ACC112 (cell line): ENCODE measurements around the gene RAB22A.
A peak's percentile ranks its signal among the peaks of the same experiment; 100 is the strongest.

ENCODE experiments used
- H2AFZ ChIP-seq: fragments of 200-600 bp; sonication (generic); one replicate; pipeline ENCODE4 v1.6.0; 2017; ENCODE audit warnings: antibody characterized with exemption, low read length; ENCODE audit not compliant: unreplicated experiment
- H3K27ac ChIP-seq: fragments of 200-600 bp; sonication (generic); 2 replicates; pipeline ENCODE4 v1.5.1; 2014; ENCODE audit warnings: low read depth, mild to moderate bottlenecking, antibody characterized with exemption, low read length, moderate library complexity
- H3K27me3 ChIP-seq: fragments of 200-600 bp; sonication (generic); 2 replicates; pipeline ENCODE4 v1.6.1; 2014; ENCODE audit warnings: mild to moderate bottlenecking, antibody characterized with exemption, low read length, moderate library complexity, mixed read lengths; ENCODE audit not compliant: insufficient read depth
- H3K36me3 ChIP-seq: fragments of 200-600 bp; sonication (generic); 2 replicates; pipeline ENCODE4 v1.6.1; 2016; ENCODE audit warnings: mild to moderate bottlenecking, antibody characterized with exemption, low read length, moderate library complexity, mixed read lengths; ENCODE audit not compliant: insufficient read depth
- H3K4me1 ChIP-seq: fragments of 200-600 bp; sonication (generic); one replicate; pipeline ENCODE4 v1.6.1; 2016; ENCODE audit warnings: low read length, mixed read lengths; ENCODE audit not compliant: insufficient read depth, unreplicated experiment, control insufficient read depth
- H3K4me3 ChIP-seq: fragments of 200-600 bp; sonication (generic); 2 replicates; pipeline ENCODE4 v1.5.1; 2014; ENCODE audit warnings: mild to moderate bottlenecking, low read depth, low read length
- H3K79me2 ChIP-seq: fragments of 200-600 bp; sonication (generic); one replicate; pipeline ENCODE4 v1.6.0; 2016; ENCODE audit warnings: low read length; ENCODE audit not compliant: control insufficient read depth, unreplicated experiment, insufficient read depth

RAB22A gene

DNA sequence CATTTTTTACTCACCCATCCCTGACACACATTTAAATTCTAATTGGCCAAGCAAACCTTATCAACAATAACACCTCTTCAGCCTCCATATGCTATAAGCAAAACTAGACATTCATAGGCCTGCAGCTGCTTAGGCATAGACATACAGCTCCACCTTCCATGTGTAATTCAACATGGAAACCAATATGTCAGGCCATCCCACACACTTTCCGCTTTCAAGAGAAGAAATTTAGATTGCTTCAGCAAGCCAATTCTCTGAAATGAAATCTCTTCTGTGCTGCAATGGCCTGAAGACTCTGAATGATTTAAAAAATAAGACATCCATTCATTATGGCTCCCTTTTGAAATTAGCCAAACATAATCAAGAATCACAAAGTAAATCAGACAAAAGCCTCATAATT, 4.5 kb upstream of the RAB22A start:
- Histone ChIP-seq H3K4me3 (no peak overlapping the region), H3K27ac (no peak overlapping the region), H3K36me3 (peaks cover 17% of the 10 kb centered on the region), H3K4me1 (peaks cover 11% of the 10 kb centered on the region), H2AFZ (no peak overlapping the region), H3K79me2 (peaks cover 35% of the 10 kb centered on the region), H3K27me3 (no peaks in the 10 kb centered on the region)

DNA sequence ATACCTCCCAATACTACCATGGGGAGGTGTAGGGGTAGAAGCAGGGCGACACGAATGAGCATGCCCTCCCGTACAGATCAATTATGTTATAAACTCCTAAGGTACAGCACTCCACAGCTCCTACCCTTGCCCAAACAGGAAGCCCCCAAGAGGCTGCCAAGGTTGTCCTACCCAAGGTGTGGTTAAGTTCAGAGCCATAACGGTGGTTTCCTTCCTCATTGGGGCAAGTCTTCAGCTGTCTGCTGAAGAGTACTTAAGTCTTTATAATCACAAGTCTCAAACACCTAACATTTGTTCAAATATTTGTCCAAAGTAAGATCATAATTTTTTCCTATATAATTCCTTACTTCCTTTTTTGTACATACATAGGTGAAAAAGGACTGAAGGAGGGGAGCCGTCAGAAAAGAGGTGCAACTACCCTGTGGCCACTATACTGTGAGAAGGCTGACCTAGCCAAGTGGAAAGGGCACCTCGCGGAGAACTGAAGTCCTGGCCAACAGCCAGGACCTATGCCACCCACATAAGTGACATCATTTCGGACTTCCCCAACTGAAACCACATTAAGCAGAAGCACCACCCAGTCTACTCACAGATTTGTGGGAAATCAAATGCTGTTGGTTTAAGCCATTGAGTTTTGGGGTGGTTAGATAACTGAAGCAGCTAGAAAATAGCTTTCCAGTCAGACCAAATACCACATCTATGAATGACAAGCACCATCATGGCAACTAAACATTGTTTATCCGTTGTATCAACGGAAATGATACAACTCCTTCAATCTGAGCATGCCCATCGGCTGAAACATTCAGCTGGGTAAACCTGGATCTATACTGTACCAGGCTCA, 2.9 kb upstream of the RAB22A start:
- H3K27me3 ChIP-seq = no peaks in the 10 kb centered on the region
- H3K36me3 ChIP-seq = peaks cover 22% of the 10 kb centered on the region
- H3K27ac ChIP-seq = peak overlapping the region; percentile 84
- peaks cover 50% of the 10 kb centered on the region for H3K79me2 ChIP-seq
- peak overlapping the region; percentile 44; the same call in 1 of the 2 replicates for H3K4me3 ChIP-seq
- H3K4me1 ChIP-seq = peaks cover 20% of the 10 kb centered on the region
- no peak overlapping the region for H2AFZ ChIP-seq

DNA sequence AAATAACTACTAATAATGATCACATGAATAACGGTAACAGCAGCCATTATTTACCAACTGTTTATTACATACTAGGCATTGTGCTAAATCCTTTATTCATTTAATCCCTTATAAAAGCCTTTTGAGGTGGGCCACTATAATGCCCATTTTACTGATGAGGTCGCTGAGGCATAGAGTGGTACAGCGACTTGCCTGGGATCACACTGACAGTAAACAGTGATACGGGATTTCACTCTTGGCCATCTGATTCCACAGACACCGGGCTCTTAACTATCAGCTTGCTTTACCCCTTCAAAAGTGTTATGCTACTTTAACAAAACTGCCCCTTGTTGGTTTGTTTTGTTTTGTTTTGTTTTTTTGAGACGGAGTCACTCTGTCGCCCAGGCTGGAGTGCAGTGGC, 2.2 kb upstream of the RAB22A start:
- peak overlapping the region; percentile 84 for H3K27ac ChIP-seq
- H3K4me3 ChIP-seq = peak overlapping the region; percentile 44; the same call in 1 of the 2 replicates
- peaks cover 18% of the 10 kb centered on the region for H3K36me3 ChIP-seq
- peaks cover 54% of the 10 kb centered on the region for H3K79me2 ChIP-seq
- peaks cover 20% of the 10 kb centered on the region for H3K4me1 ChIP-seq
- H3K27me3 ChIP-seq = no peaks in the 10 kb centered on the region
- H2AFZ ChIP-seq = no peak overlapping the region

DNA sequence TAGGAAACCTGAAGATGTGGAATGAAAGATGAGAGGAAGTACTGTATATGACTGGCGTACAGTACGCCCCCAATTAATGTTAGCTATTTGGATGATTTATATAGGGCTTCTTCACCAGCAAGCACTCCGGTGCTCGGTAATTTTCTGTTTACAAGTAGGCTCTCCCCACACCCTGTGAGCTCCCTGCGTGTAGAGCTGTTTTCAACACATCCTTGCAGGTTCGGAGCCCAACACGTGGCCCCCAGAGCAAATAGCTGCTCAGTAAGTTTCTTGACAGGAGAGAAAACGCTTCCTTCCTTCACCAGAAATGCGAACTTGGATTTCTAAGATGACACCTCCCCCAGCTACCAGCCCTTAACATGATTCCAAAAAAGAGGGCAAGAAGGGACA, 1.2 kb upstream of the RAB22A start:
- H2AFZ ChIP-seq = peak overlapping the region; percentile 98
- H3K4me1 ChIP-seq = peaks cover 25% of the 10 kb centered on the region
- H3K27me3 ChIP-seq = no peaks in the 10 kb centered on the region
- peaks cover 18% of the 10 kb centered on the region for H3K36me3 ChIP-seq
- peak overlapping the region; percentile 60; the same call in 1 of the 2 replicates for H3K27ac ChIP-seq
- H3K79me2 ChIP-seq = peaks cover 58% of the 10 kb centered on the region
- H3K4me3 ChIP-seq = peak overlapping the region; percentile 99

DNA sequence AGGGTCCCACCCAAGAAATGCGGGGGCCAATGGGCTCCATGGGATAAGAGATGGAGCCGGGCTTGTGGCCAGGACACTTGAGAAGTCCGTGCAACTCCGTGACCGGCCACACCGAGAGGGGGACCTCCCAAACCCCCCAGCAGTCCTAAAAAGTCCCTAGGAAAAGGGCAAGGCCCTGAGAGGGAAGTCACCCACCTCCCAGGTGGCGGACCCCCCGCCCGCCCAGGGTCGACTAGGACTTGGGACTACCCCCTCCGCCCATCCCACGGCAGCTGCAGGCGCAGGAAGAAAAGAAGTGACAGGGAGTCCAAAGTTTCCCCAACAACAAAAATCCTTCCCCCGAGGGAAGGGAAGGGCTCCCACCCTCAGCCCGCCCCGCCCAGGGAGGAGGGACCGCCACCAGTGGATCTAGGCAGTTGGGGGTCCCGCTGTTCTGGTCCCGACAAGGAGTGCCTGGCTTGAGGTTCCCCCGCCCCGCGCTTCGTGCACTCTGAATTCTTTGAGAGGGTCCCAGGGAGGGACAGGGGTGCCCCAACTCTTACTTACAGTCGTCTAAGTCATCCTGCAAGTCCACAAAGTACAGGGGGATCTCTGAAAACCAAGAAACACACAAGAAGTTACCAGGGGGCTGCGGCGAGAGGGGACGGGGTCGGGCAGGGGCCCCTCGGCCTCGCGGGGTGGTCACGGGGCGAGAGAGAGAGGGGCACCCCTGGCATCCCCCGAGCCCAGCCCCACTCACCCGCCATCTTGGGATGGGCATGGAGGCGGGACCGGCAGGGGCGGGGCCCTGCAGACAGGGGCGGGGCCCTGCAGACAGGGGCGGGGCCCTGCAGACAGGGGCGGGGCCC, 611 bp upstream of the RAB22A start:
- peak overlapping the region; percentile 99 for H3K4me3 ChIP-seq
- H3K79me2 ChIP-seq = peaks cover 63% of the 10 kb centered on the region
- H3K27ac ChIP-seq = peak overlapping the region; percentile 60; the same call in 1 of the 2 replicates
- peak overlapping the region; percentile 98 for H2AFZ ChIP-seq
- H3K4me1 ChIP-seq = peaks cover 25% of the 10 kb centered on the region
- H3K27me3 ChIP-seq = no peaks in the 10 kb centered on the region
- H3K36me3 ChIP-seq = peaks cover 24% of the 10 kb centered on the region

DNA sequence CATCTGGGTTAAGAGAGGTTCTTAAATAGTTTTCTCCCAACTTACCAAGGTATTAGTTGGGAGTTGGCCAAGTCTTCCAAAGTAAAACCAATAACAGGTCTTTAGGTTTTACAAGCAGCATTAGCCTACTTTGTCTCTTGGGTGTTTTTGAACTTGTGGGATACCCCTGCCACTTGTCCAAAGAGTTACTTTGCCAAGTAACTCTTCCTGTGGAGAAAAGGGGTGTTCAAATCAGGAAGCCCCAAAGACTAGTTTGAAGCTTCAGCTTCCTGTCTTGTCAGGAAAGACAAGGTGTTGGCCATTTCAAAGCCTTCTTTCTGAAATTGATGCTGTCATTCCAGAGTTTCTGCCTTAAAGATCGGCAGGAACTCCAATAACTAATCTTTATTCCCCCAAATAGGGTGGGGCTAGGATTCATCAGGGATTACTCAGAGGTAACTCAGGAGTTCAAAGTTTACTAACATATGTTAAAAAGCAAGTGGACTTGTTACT, 822 bp downstream of the RAB22A start:
- Histone ChIP-seq H3K27ac (peak overlapping the region; percentile 56), H3K79me2 (peaks cover 70% of the 10 kb centered on the region), H2AFZ (peak overlapping the region; percentile 32), H3K4me3 (peak overlapping the region; percentile 91), H3K4me1 (peaks cover 25% of the 10 kb centered on the region), H3K36me3 (peaks cover 21% of the 10 kb centered on the region), H3K27me3 (no peaks in the 10 kb centered on the region)

DNA sequence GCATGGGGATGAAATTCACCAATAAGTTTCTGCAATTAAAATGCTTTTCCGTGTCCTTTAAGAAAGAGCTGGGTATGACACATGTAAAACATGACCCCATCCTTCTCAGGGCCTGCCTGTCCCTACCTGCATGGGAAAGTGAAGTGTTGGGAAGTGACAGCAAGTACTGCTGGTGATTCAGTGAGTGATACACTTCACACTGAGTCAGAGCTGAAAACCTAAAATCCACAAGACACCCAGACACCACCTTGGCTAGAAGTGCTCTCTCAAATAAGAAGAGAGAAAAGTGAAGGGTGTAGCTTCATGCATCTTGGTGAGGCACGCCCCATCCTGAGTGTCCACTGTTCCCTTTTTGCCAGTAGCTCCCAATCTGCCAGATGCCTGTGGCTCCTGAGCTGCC, 3.3 kb downstream of the RAB22A start:
- Histone ChIP-seq H3K36me3 (peaks cover 37% of the 10 kb centered on the region), H3K27me3 (no peaks in the 10 kb centered on the region), H3K79me2 (peaks cover 78% of the 10 kb centered on the region), H3K27ac (no peak overlapping the region), H3K4me3 (no peak overlapping the region), H2AFZ (no peak overlapping the region), H3K4me1 (peaks cover 14% of the 10 kb centered on the region)

DNA sequence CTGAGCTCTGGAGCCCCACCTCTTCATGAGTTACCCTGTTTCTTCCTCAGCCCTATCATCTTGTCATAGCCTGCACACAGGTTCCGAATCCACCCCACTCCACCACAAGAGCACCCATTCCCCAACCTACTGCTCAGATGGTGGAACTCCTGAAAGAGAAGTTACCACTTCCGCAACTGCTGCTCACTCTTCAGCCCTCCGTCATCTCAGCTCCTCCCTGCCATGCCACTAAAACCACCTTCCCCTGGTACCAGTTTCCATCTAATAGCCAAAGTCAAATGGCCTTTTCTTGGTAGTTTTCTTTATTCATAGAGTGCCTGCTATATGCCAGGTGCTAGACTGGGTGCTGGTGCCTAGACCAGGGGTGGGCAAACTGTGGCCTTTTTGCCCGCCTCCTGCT, 3.9 kb downstream of the RAB22A start:
- Histone ChIP-seq H3K79me2 (peaks cover 77% of the 10 kb centered on the region), H2AFZ (no peak overlapping the region), H3K4me3 (no peak overlapping the region), H3K36me3 (peaks cover 37% of the 10 kb centered on the region), H3K27me3 (no peaks in the 10 kb centered on the region), H3K4me1 (peaks cover 14% of the 10 kb centered on the region), H3K27ac (no peak overlapping the region)

DNA sequence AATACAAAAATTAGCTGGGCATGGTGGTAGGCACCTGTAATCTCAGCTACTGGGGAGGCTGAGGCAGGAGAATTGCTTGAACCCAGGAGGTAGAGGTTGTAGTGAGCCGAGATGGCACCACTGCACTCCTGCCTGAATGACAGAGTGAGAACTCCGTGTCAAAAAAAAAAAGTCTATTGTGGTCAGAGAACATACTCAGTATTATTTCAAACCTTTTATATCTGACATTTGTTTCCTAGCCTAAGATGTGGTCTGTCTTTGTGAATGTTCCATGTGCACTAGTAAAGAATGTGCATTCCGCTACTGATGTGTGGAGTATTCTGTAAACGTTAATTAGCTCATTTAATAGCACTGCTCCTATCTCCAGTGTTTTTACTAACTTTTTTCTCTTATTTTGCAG, 11.7 kb downstream of the RAB22A start:
- Histone ChIP-seq H3K27ac (no peak overlapping the region), H3K4me1 (no peaks in the 10 kb centered on the region), H3K79me2 (peaks cover 76% of the 10 kb centered on the region), H3K27me3 (no peaks in the 10 kb centered on the region), H3K4me3 (no peak overlapping the region), H2AFZ (no peak overlapping the region), H3K36me3 (peaks cover 7% of the 10 kb centered on the region)

DNA sequence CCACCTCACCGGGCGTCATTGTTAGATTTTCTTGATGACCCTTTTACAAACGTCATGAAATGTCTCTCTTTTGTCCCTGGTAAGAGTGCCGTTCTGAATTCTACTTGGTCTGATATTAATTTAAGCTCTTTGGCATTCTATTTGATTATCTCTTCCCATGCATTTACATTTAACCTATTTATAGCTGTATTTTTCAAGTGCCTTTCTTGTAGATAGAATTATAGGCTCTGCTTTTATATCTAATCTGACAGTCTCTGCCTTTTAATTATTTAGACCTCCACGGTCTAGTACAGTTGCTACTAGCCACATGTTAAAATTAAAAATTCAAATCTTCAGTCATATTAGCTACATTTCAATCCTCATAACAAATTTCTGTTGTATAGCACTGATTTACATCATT, 12.6 kb downstream of the RAB22A start:
- H2AFZ ChIP-seq = no peak overlapping the region
- no peaks in the 10 kb centered on the region for H3K27me3 ChIP-seq
- H3K79me2 ChIP-seq = peaks cover 77% of the 10 kb centered on the region
- no peaks in the 10 kb centered on the region for H3K36me3 ChIP-seq
- H3K27ac ChIP-seq = no peak overlapping the region
- no peak overlapping the region for H3K4me3 ChIP-seq
- H3K4me1 ChIP-seq = no peaks in the 10 kb centered on the region
